HEK293T (cell line): Measurements from ENCODE around the gene ZNF605.

ENCODE experiments used
- ARNT ChIP-seq: fragments of 450-650 bp; IDR thresholded peaks from 2 replicates; pipeline ENCODE4 v1.6.1; 2017; ENCODE audit warnings: mild to moderate bottlenecking
- ELF4 ChIP-seq: fragments of 450-650 bp; IDR thresholded peaks from 2 replicates; pipeline ENCODE4 v1.6.1; 2017; ENCODE audit warnings: antibody characterized with exemption
- FOXA1 ChIP-seq: fragments of 450-650 bp; IDR thresholded peaks from 2 replicates; pipeline ENCODE4 v1.6.1; 2016; ENCODE audit warnings: mild to moderate bottlenecking
- FOXM1 ChIP-seq: fragments of 450-650 bp; IDR thresholded peaks from 2 replicates; pipeline ENCODE4 v1.6.1; 2017; ENCODE audit warnings: mild to moderate bottlenecking, borderline replicate concordance
- PKNOX1 ChIP-seq: fragments of 450-650 bp; IDR thresholded peaks from 2 replicates; pipeline ENCODE4 v1.6.1; 2016
- SUZ12 ChIP-seq: fragments of 450-650 bp; IDR thresholded peaks from 2 replicates; pipeline ENCODE4 v1.6.1; 2016; ENCODE audit warnings: mild to moderate bottlenecking

GRCh38 chr12:132998741-132999140 lies 42.6 kb upstream of the ZNF605 start:
- TF ChIP-seq PKNOX1 (no peak), FOXA1 (no peak), SUZ12 (no peak), FOXM1 (no peak), ARNT (no peak), ELF4 (no peak)
